ENCODE measurements around the gene AMBRA1.

Gene AMBRA1

DNA sequence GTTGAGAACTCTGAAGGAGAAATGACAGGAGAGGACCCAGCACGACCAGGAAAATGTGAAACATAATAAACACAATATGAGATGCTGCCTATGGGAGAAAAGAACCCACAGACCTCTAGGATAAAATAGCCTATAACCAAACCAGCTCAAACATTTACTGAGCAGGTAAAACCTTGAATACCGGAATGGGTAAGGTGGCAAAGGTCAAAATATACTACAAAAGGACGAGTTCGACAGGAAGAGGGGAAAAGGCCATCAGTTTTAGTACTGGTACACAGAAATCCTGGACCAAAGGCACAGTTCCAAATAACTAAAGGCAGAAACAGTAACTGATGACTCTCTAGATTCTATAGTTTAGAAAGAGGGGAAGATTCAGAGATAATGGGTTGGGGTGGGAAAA is 96.3 kb downstream of the AMBRA1 start:
- Histone ChIP-seq H3K27ac (no peak overlapping the region), H3K36me3 (ENCODE audit: insufficient read depth) (no peaks in the 10 kb centered on the region), H3K4me3 (IDR thresholded peaks at IDR 0.05; ENCODE audit: insufficient read depth, low read depth, low read length) (no peak overlapping the region), H3K4me2 (no peak overlapping the region), H3K27me3 (ENCODE audit: insufficient read depth, low read depth) (no peaks in the 10 kb centered on the region), H3K79me2 (ENCODE audit: insufficient read depth, low read depth) (0 out of 2 replicates have a peak, but pooled peaks cover 3% of the 10 kb centered on the region), H4K20me1 (ENCODE audit: insufficient read depth) (no peaks in the 10 kb centered on the region), H2AFZ (ENCODE audit: low read depth) (no peak overlapping the region), H3K4me1 (ENCODE audit: low read depth, poor library complexity, severe bottlenecking) (peaks cover 11% of the 10 kb centered on the region), H3K9ac (no peak overlapping the region)
- TF ChIP-seq, protein P1, sequence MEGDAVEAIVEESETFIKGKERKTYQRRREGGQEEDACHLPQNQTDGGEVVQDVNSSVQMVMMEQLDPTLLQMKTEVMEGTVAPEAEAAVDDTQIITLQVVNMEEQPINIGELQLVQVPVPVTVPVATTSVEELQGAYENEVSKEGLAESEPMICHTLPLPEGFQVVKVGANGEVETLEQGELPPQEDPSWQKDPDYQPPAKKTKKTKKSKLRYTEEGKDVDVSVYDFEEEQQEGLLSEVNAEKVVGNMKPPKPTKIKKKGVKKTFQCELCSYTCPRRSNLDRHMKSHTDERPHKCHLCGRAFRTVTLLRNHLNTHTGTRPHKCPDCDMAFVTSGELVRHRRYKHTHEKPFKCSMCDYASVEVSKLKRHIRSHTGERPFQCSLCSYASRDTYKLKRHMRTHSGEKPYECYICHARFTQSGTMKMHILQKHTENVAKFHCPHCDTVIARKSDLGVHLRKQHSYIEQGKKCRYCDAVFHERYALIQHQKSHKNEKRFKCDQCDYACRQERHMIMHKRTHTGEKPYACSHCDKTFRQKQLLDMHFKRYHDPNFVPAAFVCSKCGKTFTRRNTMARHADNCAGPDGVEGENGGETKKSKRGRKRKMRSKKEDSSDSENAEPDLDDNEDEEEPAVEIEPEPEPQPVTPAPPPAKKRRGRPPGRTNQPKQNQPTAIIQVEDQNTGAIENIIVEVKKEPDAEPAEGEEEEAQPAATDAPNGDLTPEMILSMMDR (conservative IDR thresholded peaks at IDR 0.05; ENCODE audit: low read depth, low read length), result no peak

- Histone ChIP-seq H3K9ac (no peak overlapping the region), H2AFZ (ENCODE audit: low read depth) (no peak overlapping the region), H4K20me1 (ENCODE audit: insufficient read depth) (peaks cover 4% of the 10 kb centered on the region; the same call in 1 of the 2 replicates), H3K4me3 (IDR thresholded peaks at IDR 0.05; ENCODE audit: insufficient read depth, low read depth, low read length) (no peak overlapping the region), H3K4me2 (no peak overlapping the region), H3K27ac (no peak overlapping the region), H3K79me2 (ENCODE audit: insufficient read depth, low read depth) (no peaks in the 10 kb centered on the region), H3K36me3 (ENCODE audit: insufficient read depth) (no peaks in the 10 kb centered on the region), H3K27me3 (ENCODE audit: insufficient read depth, low read depth) (no peaks in the 10 kb centered on the region), H3K4me1 (ENCODE audit: low read depth, poor library complexity, severe bottlenecking) (no peaks in the 10 kb centered on the region)
- TF ChIP-seq, protein P1 (conservative IDR thresholded peaks at IDR 0.05; ENCODE audit: low read depth, low read length), result no peak
Measured at GRCh38 chr11:46493791-46494190, 100.0 kb downstream of the AMBRA1 start.

DNA sequence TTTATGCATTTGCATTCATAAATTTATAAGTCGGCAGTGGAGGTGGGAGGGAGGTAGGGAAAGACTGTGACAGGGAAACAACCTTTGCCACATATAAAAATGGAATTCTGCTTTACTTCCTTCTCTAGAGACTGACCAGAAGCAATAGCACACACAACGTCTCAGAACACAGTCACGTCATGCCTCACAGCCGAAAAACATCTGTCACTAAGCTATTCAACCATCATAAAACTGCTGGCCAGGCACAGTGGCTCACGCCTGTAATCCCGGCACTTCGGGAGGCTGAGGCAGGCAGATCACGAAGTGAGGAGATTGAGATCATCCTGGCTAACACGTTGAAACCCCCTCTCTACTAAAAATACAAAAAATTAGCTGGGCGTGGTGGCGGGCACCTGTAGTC is 101.3 kb downstream of the AMBRA1 start:
- no peaks in the 10 kb centered on the region for H3K27me3 ChIP-seq (ENCODE audit: insufficient read depth, low read depth)
- H4K20me1 ChIP-seq (ENCODE audit: insufficient read depth), result peaks cover 4% of the 10 kb centered on the region; the same call in 1 of the 2 replicates
- no peak overlapping the region for H3K27ac ChIP-seq
- H3K79me2 ChIP-seq (ENCODE audit: insufficient read depth, low read depth), result no peaks in the 10 kb centered on the region
- H3K36me3 ChIP-seq (ENCODE audit: insufficient read depth), result no peaks in the 10 kb centered on the region
- H3K9ac ChIP-seq, result no peak overlapping the region
- no peaks in the 10 kb centered on the region for H3K4me1 ChIP-seq (ENCODE audit: low read depth, poor library complexity, severe bottlenecking)
- H2AFZ ChIP-seq (ENCODE audit: low read depth), result no peak overlapping the region
- H3K4me2 ChIP-seq, result no peak overlapping the region
- no peak overlapping the region for H3K4me3 ChIP-seq (IDR thresholded peaks at IDR 0.05; ENCODE audit: insufficient read depth, low read depth, low read length)
- TF ChIP-seq, protein P1 (conservative IDR thresholded peaks at IDR 0.05; ENCODE audit: low read depth, low read length), result no peak

DNA sequence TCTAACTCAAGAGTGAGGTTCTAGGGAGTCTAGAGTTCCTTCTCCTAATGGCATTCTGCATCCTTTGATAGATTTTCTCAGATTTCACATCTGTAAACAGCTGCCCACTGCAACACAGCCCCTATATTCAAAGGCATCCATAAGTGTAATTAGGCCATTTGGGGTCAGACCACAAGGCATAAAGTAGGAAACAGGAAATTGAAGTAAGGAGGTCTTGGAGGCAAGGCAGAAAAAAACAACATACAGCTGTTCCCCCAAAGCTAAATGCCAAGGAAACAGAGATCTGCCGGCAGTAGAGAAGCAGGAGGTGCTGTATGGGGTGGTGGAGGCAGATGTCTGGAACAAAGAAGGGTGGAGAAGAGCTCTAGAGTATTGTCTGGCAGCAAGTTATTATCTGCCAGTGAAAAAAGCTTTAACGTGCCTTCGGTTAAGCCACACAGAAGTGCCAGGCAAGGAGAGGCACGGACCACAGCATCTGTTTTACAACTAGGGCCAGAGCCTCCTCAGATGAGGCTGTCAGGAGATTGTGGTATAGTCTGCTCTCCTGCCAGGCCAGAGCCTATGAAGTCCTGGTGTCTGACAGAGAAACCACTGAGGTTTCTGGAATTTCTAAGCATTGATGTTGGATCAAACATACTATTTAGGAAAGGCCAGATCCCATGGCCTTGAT is 102.0 kb downstream of the AMBRA1 start:
- Histone ChIP-seq H3K4me3 (IDR thresholded peaks at IDR 0.05; ENCODE audit: insufficient read depth, low read depth, low read length) (no peak overlapping the region), H3K79me2 (ENCODE audit: insufficient read depth, low read depth) (no peaks in the 10 kb centered on the region), H3K36me3 (ENCODE audit: insufficient read depth) (no peaks in the 10 kb centered on the region), H3K27me3 (ENCODE audit: insufficient read depth, low read depth) (no peaks in the 10 kb centered on the region), H3K27ac (no peak overlapping the region), H3K4me2 (no peak overlapping the region), H3K9ac (no peak overlapping the region), H2AFZ (ENCODE audit: low read depth) (no peak overlapping the region), H3K4me1 (ENCODE audit: low read depth, poor library complexity, severe bottlenecking) (no peaks in the 10 kb centered on the region), H4K20me1 (ENCODE audit: insufficient read depth) (peaks cover 4% of the 10 kb centered on the region; the same call in 1 of the 2 replicates)
- TF ChIP-seq, protein P1 (conservative IDR thresholded peaks at IDR 0.05; ENCODE audit: low read depth, low read length), result no peak

Data from KMS-11 (cell line).